Fibroblast of the aortic adventitia (primary cell): ENCODE results near the gene TM2D1. TPM values are rescaled to one million over a fixed set of nuclear protein-coding genes. Genes with fewer than 3 reads are reported as not detected.

Experiments
- DNase-seq: peaks from one replicate; pipeline ENCODE4 v3.0.0-alpha.2; 2010; ENCODE audit warnings: low read depth
- H3K4me3 ChIP-seq: 2 replicates; pipeline ENCODE4 v1.5.1; 2011; ENCODE audit warnings: low read depth, mild to moderate bottlenecking, control low read depth, low read length, moderate library complexity
- CTCF ChIP-seq: IDR thresholded peaks from 2 replicates; pipeline ENCODE4 v1.5.1; 2011; ENCODE audit warnings: mild to moderate bottlenecking, low read length, control low read depth, inconsistent platforms; ENCODE audit not compliant: insufficient read depth
- total RNA-seq: library from RNA; depleted of rRNA; stranded (reverse); fragments of >200 nt; gene quantifications from 2 replicates; pipeline ENCODE4 v1.2.3, GENCODE V29; 2012; ENCODE audit warnings: low replicate concordance

Gene TM2D1
- total RNA-seq, 1 donor: 55.0 TPM

- no peak overlapping the region for H3K4me3 ChIP-seq
- TF ChIP-seq CTCF: no peak
- DNase-seq: no peak
Observed at GRCh38 chr1:61670445-61670844, 54.5 kb downstream of the TM2D1 start.

GRCh38 chr1:61670016-61670415 is 54.9 kb downstream of the TM2D1 start:
- DNase-seq: no peak
- TF ChIP-seq CTCF: no peak
- no peak overlapping the region for H3K4me3 ChIP-seq

- no peak overlapping the region for H3K4me3 ChIP-seq
- DNase-seq: no peak
- peak; percentile 29 for TF ChIP-seq CTCF
Observed at GRCh38 chr1:61659061-61659460, 65.9 kb downstream of the TM2D1 start.

- TF ChIP-seq CTCF: no peak
- no peak for DNase-seq
- no peak overlapping the region for H3K4me3 ChIP-seq
Observed at GRCh38 chr1:61655453-61655852, 69.5 kb downstream of the TM2D1 start.

- DNase-seq: no peak
Observed at GRCh38 chr1:61654067-61654466, 70.9 kb downstream of the TM2D1 start.

GRCh38 chr1:61648983-61649742 is 75.8 kb downstream of the TM2D1 start:
- DNase-seq: no peak
- TF ChIP-seq CTCF: no peak
- H3K4me3 ChIP-seq: no peak overlapping the region

More at GRCh38 chr1:61654067-61654466, 70.9 kb downstream of the TM2D1 start:
- no peak for TF ChIP-seq CTCF
- no peak overlapping the region for H3K4me3 ChIP-seq

GRCh38 chr1:61647142-61647541 is 77.8 kb downstream of the TM2D1 start:
- DNase-seq: no peak
- TF ChIP-seq CTCF: no peak
- no peak overlapping the region for H3K4me3 ChIP-seq
